Ascending aorta (tissue), 2 donors: ENCODE measurements around the gene PRLR. TPM values are rescaled to one million over a fixed set of nuclear protein-coding genes. Genes with fewer than 3 reads are reported as not detected.
"Not testable (repeated sequence)": the region's sequence is repeated elsewhere in the genome, so short reads cannot be mapped to it uniquely, and the experiment has no call there.

Experiments
- DNase-seq, 2 donors: peaks; one replicate each; pipeline ENCODE4 v3.0.0-alpha.2; 2019; ENCODE audit warnings: low spot score in 2 of 2
- H3K27ac ChIP-seq, 2 donors: fragments of 200-600 bp; sonication (generic); one replicate each; pipeline ENCODE4 v1.5.1; 2016 to 2017; ENCODE audit warnings: mild to moderate bottlenecking in 1 of 2
- H3K27me3 ChIP-seq: fragments of 200-600 bp; sonication (generic); one replicate; pipeline ENCODE4 v1.5.1; 2017
- H3K36me3 ChIP-seq, 2 donors: fragments of 200-600 bp; sonication (generic); one replicate each; pipeline ENCODE4 v1.5.1; 2016
- H3K4me1 ChIP-seq, 2 donors: fragments of 200-600 bp; sonication (generic); one replicate each; pipeline ENCODE4 v1.5.1; 2016 to 2017; ENCODE audit warnings: mild to moderate bottlenecking in 1 of 2
- H3K4me3 ChIP-seq, 2 donors: fragments of 200-600 bp; sonication (generic); one replicate each; pipeline ENCODE4 v1.5.1; 2016 to 2017; ENCODE audit warnings: mild to moderate bottlenecking in 1 of 2
- H3K9me3 ChIP-seq, 2 donors: fragments of 200-600 bp; sonication (generic); one replicate each; pipeline ENCODE4 v1.5.1; 2016
- CTCF ChIP-seq, 3 experiments: fragments of 200-600 bp in 2 of 3; fragments of 450-650 bp in 1 of 3; sonication (generic) in 2 of 3; IDR thresholded peaks; one replicate each; pipeline ENCODE4 v1.5.1; 2016 to 2019; ENCODE audit warnings: antibody characterized with exemption in 3 of 3, mild to moderate bottlenecking in 1 of 3, moderate library complexity in 1 of 3
- intact Hi-C: fragments of 100-400 bp; cut with DNase I; formaldehyde crosslinking; loops from one replicate; pipeline ENCODE4 v1.15.1; 2023
- total RNA-seq: library from RNA; depleted of rRNA; stranded (reverse); fragments of >200 nt; gene quantifications from one replicate; pipeline ENCODE4 v1.1.0, GENCODE V29; 2016

The PRLR gene
- total RNA-seq, 1 donor from 2014 or later, result 0.43 TPM

- no peak for DNase-seq
- Histone ChIP-seq H3K27ac (no peak overlapping the region), H3K27me3 (no peaks in the 10 kb centered on the region), H3K9me3 (no peaks in the 10 kb centered on the region), H3K36me3 (no peaks in the 10 kb centered on the region), H3K4me1 (no peaks in the 10 kb centered on the region), H3K4me3 (no peak overlapping the region)
- TF ChIP-seq CTCF (IDR thresholded peaks at IDR 0.05), result no peak
- intact Hi-C loops, result no loop called here
Observed at GRCh38 chr5:35122819-35123218, 107.5 kb downstream of the PRLR start.

GRCh38 chr5:35120715-35121114, 109.6 kb downstream of the PRLR start:
- TF ChIP-seq CTCF (IDR thresholded peaks at IDR 0.05), result no peak
- Histone ChIP-seq H3K4me3 (no peak overlapping the region), H3K27ac (no peak overlapping the region), H3K27me3 (no peaks in the 10 kb centered on the region), H3K9me3 (no peaks in the 10 kb centered on the region), H3K36me3 (no peaks in the 10 kb centered on the region), H3K4me1 (no peaks in the 10 kb centered on the region)
- no peak for DNase-seq
- intact Hi-C loops, result no loop called here

GRCh38 chr5:35117967-35118366, 112.3 kb downstream of the PRLR start:
- Histone ChIP-seq H3K9me3 (no peaks in the 10 kb centered on the region), H3K27me3 (no peaks in the 10 kb centered on the region), H3K27ac (no peak overlapping the region), H3K36me3 (no peaks in the 10 kb centered on the region), H3K4me3 (no peak overlapping the region), H3K4me1 (no peaks in the 10 kb centered on the region)
- DNase-seq, result no peak
- TF ChIP-seq CTCF (IDR thresholded peaks at IDR 0.05), result no peak
- intact Hi-C loops, result no loop called here

- no peaks in the 10 kb centered on the region for H3K4me1 ChIP-seq
Observed at GRCh38 chr5:35115920-35116319, 114.4 kb downstream of the PRLR start.

GRCh38 chr5:35114698-35115097, 115.6 kb downstream of the PRLR start:
- Histone ChIP-seq H3K4me3 (no peak overlapping the region), H3K27ac (no peak overlapping the region), H3K4me1 (no peaks in the 10 kb centered on the region), H3K27me3 (no peaks in the 10 kb centered on the region), H3K36me3 (no peaks in the 10 kb centered on the region), H3K9me3 (no peaks in the 10 kb centered on the region)
- intact Hi-C loops, result no loop called here
- no peak for DNase-seq
- no peak for TF ChIP-seq CTCF (IDR thresholded peaks at IDR 0.05)

More at GRCh38 chr5:35115920-35116319, 114.4 kb downstream of the PRLR start:
- Histone ChIP-seq H3K27me3 (no peaks in the 10 kb centered on the region), H3K36me3 (no peaks in the 10 kb centered on the region), H3K4me3 (no peak overlapping the region), H3K27ac (no peak overlapping the region), H3K9me3 (no peaks in the 10 kb centered on the region)
- intact Hi-C loops, result no loop called here
- no peak for TF ChIP-seq CTCF (IDR thresholded peaks at IDR 0.05)
- no peak for DNase-seq

- Histone ChIP-seq H3K27ac (no peak overlapping the region), H3K36me3 (no peaks in the 10 kb centered on the region), H3K27me3 (no peaks in the 10 kb centered on the region), H3K9me3 (no peaks in the 10 kb centered on the region), H3K4me3 (no peak overlapping the region), H3K4me1 (no peaks in the 10 kb centered on the region)
- intact Hi-C loops, result no loop called here
- no peak for TF ChIP-seq CTCF (IDR thresholded peaks at IDR 0.05)
- no peak for DNase-seq
Observed at GRCh38 chr5:35112300-35112699, 118.0 kb downstream of the PRLR start.

GRCh38 chr5:35104550-35104949, 125.7 kb downstream of the PRLR start:
- H3K9me3 ChIP-seq, H3K27ac ChIP-seq, H3K36me3 ChIP-seq, H3K4me1 ChIP-seq, DNase-seq, H3K27me3 ChIP-seq, intact Hi-C loops, H3K4me3 ChIP-seq: not testable (repeated sequence)
